Neural progenitor cell (in vitro differentiated cells): Measurements from ENCODE around the gene SLC16A9.

Experiments used
- CTCF ChIP-seq: fragments of 200-600 bp; sonication (generic); IDR thresholded peaks from 2 replicates; pipeline ENCODE4 v1.5.1; 2017; ENCODE audit warnings: antibody characterized with exemption, mild to moderate bottlenecking
- EZH2 ChIP-seq: fragments of 200-600 bp; sonication (generic); IDR thresholded peaks from 2 replicates; pipeline ENCODE4 v1.6.1; 2017; ENCODE audit warnings: antibody characterized with exemption, mild to moderate bottlenecking, moderate library complexity

- TF ChIP-seq EZH2 (no peak), CTCF (no peak)
Observed at GRCh38 chr10:59711871-59712494, 2.3 kb upstream of the SLC16A9 start.
